Fibroblast of skin of scalp (primary cell): Measurements from ENCODE around the gene POU3F2.

ENCODE experiments used
- DNase-seq: peaks from one replicate; pipeline ENCODE4 v3.0.0-alpha.2; 2013

The POU3F2 gene

GRCh38 chr6:98831057-98831958 lies 3.1 kb upstream of the POU3F2 start:
- DNase-seq, result no peak

- no peak for DNase-seq
Measured at GRCh38 chr6:98831959-98832283, 2.5 kb upstream of the POU3F2 start.

GRCh38 chr6:98832284-98833056 lies 1.9 kb upstream of the POU3F2 start:
- DNase-seq, result peak; percentile 54

- no peak for DNase-seq
Measured at GRCh38 chr6:98833057-98833306, 1.4 kb upstream of the POU3F2 start.

- no peak for DNase-seq
Measured at GRCh38 chr6:98833307-98834059, 891 bp upstream of the POU3F2 start.

GRCh38 chr6:98835149-98836024 lies 1.0 kb downstream of the POU3F2 start:
- DNase-seq, result no peak

- no peak for DNase-seq
Measured at GRCh38 chr6:98836025-98836961, 1.9 kb downstream of the POU3F2 start.

GRCh38 chr6:98836962-98837944 lies 2.9 kb downstream of the POU3F2 start:
- no peak for DNase-seq

- DNase-seq, result no peak
Measured at GRCh38 chr6:98838032-98838431, 3.7 kb downstream of the POU3F2 start.

GRCh38 chr6:98838975-98839374 lies 4.6 kb downstream of the POU3F2 start:
- DNase-seq, result no peak

- DNase-seq, result peak; percentile 46
Measured at GRCh38 chr6:98839781-98840361, 5.5 kb downstream of the POU3F2 start.

GRCh38 chr6:98840385-98840784 lies 6.0 kb downstream of the POU3F2 start:
- no peak for DNase-seq

- no peak for DNase-seq
Measured at GRCh38 chr6:98840996-98841513, 6.7 kb downstream of the POU3F2 start.

- no peak for DNase-seq
Measured at GRCh38 chr6:98841621-98842341, 7.4 kb downstream of the POU3F2 start.

GRCh38 chr6:98842342-98843180 lies 8.2 kb downstream of the POU3F2 start:
- no peak for DNase-seq

- no peak for DNase-seq
Measured at GRCh38 chr6:98843271-98844243, 9.2 kb downstream of the POU3F2 start.
